Measurements from ENCODE around the gene IKZF1. TPM values are rescaled to one million over a fixed set of nuclear protein-coding genes. Genes with fewer than 3 reads are reported as not detected.

Gene IKZF1
- total RNA-seq, 2 donors from 2014 or later, result 4.4 to 9.2 TPM

Other genes with a start within 250 kb of the IKZF1 start
- not detected for gene ZPBP, start 211.5 kb upstream of the IKZF1 start, total RNA-seq
- gene FIGNL1, start 145.6 kb downstream of the IKZF1 start, total RNA-seq, result 1 to 10 TPM; 4.6 to 6.1 TPM

Data from left cardiac atrium (tissue), 2 donors.